ENCODE measurements around the gene ATG9B.

The ATG9B gene

DNA sequence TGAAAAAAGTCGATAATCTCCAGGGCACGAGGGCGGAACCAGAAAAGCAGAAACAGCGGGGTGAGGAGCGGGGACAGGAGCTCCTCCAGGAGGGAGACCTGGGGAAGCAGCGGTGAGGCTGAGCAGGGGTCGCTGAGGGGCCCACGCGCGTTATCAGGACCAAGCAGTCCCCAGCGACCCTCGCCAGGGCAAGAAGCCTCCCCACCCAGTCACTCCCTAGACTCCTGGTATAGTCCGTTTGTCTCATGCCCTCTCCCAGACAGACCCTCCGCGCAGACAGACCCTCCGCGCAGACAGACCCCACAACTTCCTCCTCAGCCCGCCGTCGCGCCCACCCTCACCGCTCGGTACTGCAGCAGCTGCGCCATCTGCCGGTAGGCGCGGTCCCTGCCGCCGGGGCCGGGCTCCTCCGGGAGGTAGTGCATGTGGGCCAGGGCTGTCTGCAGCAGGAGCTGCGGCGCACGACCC, 6.3 kb downstream of the ATG9B start (continued):
- TF ChIP-seq ZNF404 (tag by site-specific recombination; IDR thresholded peaks at IDR 0.05) = no peak
- no peak for TF ChIP-seq ZNF561 (tag by site-specific recombination; IDR thresholded peaks at IDR 0.05; ENCODE audit: borderline replicate concordance)
- TF ChIP-seq OVOL3 (tag by site-specific recombination; IDR thresholded peaks at IDR 0.05) = no peak
- TF ChIP-seq SALL2 (tag by site-specific recombination; IDR thresholded peaks at IDR 0.05; ENCODE audit: borderline replicate concordance) = no peak
- peak; percentile 55 for TF ChIP-seq GLIS1 (tag by site-specific recombination; IDR thresholded peaks at IDR 0.05)
- 0 out of 2 replicates have a peak, but pooled peaks have one; percentile 42 for TF ChIP-seq ZNF610 (tag by site-specific recombination; IDR thresholded peaks at IDR 0.05; ENCODE audit: borderline replicate concordance)
- TF ChIP-seq, protein P1, sequence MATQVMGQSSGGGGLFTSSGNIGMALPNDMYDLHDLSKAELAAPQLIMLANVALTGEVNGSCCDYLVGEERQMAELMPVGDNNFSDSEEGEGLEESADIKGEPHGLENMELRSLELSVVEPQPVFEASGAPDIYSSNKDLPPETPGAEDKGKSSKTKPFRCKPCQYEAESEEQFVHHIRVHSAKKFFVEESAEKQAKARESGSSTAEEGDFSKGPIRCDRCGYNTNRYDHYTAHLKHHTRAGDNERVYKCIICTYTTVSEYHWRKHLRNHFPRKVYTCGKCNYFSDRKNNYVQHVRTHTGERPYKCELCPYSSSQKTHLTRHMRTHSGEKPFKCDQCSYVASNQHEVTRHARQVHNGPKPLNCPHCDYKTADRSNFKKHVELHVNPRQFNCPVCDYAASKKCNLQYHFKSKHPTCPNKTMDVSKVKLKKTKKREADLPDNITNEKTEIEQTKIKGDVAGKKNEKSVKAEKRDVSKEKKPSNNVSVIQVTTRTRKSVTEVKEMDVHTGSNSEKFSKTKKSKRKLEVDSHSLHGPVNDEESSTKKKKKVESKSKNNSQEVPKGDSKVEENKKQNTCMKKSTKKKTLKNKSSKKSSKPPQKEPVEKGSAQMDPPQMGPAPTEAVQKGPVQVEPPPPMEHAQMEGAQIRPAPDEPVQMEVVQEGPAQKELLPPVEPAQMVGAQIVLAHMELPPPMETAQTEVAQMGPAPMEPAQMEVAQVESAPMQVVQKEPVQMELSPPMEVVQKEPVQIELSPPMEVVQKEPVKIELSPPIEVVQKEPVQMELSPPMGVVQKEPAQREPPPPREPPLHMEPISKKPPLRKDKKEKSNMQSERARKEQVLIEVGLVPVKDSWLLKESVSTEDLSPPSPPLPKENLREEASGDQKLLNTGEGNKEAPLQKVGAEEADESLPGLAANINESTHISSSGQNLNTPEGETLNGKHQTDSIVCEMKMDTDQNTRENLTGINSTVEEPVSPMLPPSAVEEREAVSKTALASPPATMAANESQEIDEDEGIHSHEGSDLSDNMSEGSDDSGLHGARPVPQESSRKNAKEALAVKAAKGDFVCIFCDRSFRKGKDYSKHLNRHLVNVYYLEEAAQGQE (tag by site-specific recombination; IDR thresholded peaks at IDR 0.05) = no peak
- TF ChIP-seq GLIS2 (tag by site-specific recombination; IDR thresholded peaks at IDR 0.05) = peak; percentile 79
- TF ChIP-seq ZNF19 (tag by site-specific recombination; IDR thresholded peaks at IDR 0.05; ENCODE audit: low read depth) = no peak
- no peak for TF ChIP-seq RBAK (tag by site-specific recombination; IDR thresholded peaks at IDR 0.05)
- no peak for TF ChIP-seq ZNF302 (tag by site-specific recombination; IDR thresholded peaks at IDR 0.05; ENCODE audit: low read depth)
- no peak for TF ChIP-seq ZNF121 (tag by site-specific recombination; IDR thresholded peaks at IDR 0.05)
- TF ChIP-seq ZNF114 (tag by site-specific recombination; IDR thresholded peaks at IDR 0.05) = no peak
- no peak for TF ChIP-seq WT1 (tag by site-specific recombination; IDR thresholded peaks at IDR 0.05)
- TF ChIP-seq ZSCAN16 (tag by site-specific recombination; IDR thresholded peaks at IDR 0.05) = no peak
- 0 out of 2 replicates have a peak, but pooled peaks have one; percentile 43 for TF ChIP-seq ZBTB17 (tag by site-specific recombination; IDR thresholded peaks at IDR 0.05)
- TF ChIP-seq, protein P2, sequence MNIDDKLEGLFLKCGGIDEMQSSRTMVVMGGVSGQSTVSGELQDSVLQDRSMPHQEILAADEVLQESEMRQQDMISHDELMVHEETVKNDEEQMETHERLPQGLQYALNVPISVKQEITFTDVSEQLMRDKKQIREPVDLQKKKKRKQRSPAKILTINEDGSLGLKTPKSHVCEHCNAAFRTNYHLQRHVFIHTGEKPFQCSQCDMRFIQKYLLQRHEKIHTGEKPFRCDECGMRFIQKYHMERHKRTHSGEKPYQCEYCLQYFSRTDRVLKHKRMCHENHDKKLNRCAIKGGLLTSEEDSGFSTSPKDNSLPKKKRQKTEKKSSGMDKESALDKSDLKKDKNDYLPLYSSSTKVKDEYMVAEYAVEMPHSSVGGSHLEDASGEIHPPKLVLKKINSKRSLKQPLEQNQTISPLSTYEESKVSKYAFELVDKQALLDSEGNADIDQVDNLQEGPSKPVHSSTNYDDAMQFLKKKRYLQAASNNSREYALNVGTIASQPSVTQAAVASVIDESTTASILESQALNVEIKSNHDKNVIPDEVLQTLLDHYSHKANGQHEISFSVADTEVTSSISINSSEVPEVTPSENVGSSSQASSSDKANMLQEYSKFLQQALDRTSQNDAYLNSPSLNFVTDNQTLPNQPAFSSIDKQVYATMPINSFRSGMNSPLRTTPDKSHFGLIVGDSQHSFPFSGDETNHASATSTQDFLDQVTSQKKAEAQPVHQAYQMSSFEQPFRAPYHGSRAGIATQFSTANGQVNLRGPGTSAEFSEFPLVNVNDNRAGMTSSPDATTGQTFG (tag by site-specific recombination; IDR thresholded peaks at IDR 0.05; ENCODE audit: borderline replicate concordance) = no peak
- TF ChIP-seq ZNF596 (tag by site-specific recombination; IDR thresholded peaks at IDR 0.05) = no peak
- TF ChIP-seq, protein P3, sequence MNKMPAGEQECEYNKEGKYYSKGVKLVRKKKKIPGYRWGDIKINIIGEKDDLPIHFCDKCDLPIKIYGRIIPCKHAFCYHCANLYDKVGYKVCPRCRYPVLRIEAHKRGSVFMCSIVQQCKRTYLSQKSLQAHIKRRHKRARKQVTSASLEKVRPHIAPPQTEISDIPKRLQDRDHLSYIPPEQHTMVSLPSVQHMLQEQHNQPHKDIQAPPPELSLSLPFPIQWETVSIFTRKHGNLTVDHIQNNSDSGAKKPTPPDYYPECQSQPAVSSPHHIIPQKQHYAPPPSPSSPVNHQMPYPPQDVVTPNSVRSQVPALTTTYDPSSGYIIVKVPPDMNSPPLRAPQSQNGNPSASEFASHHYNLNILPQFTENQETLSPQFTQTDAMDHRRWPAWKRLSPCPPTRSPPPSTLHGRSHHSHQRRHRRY (tag by site-specific recombination; IDR thresholded peaks at IDR 0.05) = no peak
- TF ChIP-seq ZNF211 (tag by site-specific recombination; IDR thresholded peaks at IDR 0.05; ENCODE audit: low read depth) = no peak
- TF ChIP-seq ZNF747 (tag by site-specific recombination; IDR thresholded peaks at IDR 0.05) = no peak
- TF ChIP-seq ZNF248 (tag by site-specific recombination; IDR thresholded peaks at IDR 0.05) = no peak
- peak; percentile 37 for TF ChIP-seq EGR2 (tag by site-specific recombination; IDR thresholded peaks at IDR 0.05; ENCODE audit: low read depth)
- no peak for TF ChIP-seq ZNF48 (tag by site-specific recombination; IDR thresholded peaks at IDR 0.05)
- no peak for TF ChIP-seq ZNF426 (tag by site-specific recombination; IDR thresholded peaks at IDR 0.05)
- TF ChIP-seq ZNF138 (tag by site-specific recombination; IDR thresholded peaks at IDR 0.05; ENCODE audit: borderline replicate concordance) = no peak
- no peak for TF ChIP-seq HOXC10 (CRISPR knock-in tag; IDR thresholded peaks at IDR 0.05)
- no peak for TF ChIP-seq ZFP41 (tag by site-specific recombination; IDR thresholded peaks at IDR 0.05; ENCODE audit: borderline replicate concordance)
- no peak for TF ChIP-seq ZNF24 (tag by site-specific recombination; IDR thresholded peaks at IDR 0.05)
- 0 out of 2 replicates have a peak, but pooled peaks have one; percentile 54 for TF ChIP-seq ZFP37 (tag by site-specific recombination; IDR thresholded peaks at IDR 0.05)
- no peak for TF ChIP-seq HOXD13 (CRISPR knock-in tag; IDR thresholded peaks at IDR 0.05; ENCODE audit: borderline replicate concordance)
- TF ChIP-seq MZF1 (tag by site-specific recombination; IDR thresholded peaks at IDR 0.05; ENCODE audit: borderline replicate concordance) = no peak
- TF ChIP-seq ZNF350 (tag by site-specific recombination; IDR thresholded peaks at IDR 0.05) = no peak
- TF ChIP-seq GLI4 (tag by site-specific recombination; IDR thresholded peaks at IDR 0.05) = 0 out of 2 replicates have a peak, but pooled peaks have one; percentile 16
- no peak for TF ChIP-seq ZBTB8A (tag by site-specific recombination; IDR thresholded peaks at IDR 0.05)
- TF ChIP-seq ZNF830 (tag by site-specific recombination; IDR thresholded peaks at IDR 0.05; ENCODE audit: low read depth) = no peak
- TF ChIP-seq HOXA7 (CRISPR knock-in tag; IDR thresholded peaks at IDR 0.05; ENCODE audit: borderline replicate concordance) = no peak

Data from HEK293 (cell line).